ENCODE measurements around the gene KCNJ8.

GRCh38 chr12:21819236-21819635, 44.7 kb upstream of the KCNJ8 start:
- no peak for TF ChIP-seq POLR2AphosphoS5 (IDR thresholded peaks at IDR 0.05; ENCODE audit: low read depth, low read length)
- no peak for TF ChIP-seq CTCF (IDR thresholded peaks at IDR 0.05)
